HG03045 (cell line): Measurements from ENCODE around the gene NFIB.

Experiments used
- ATAC-seq: cut with Tn5 transposase; IDR thresholded peaks from one replicate; pipeline ENCODE4 v1.9.1; 2021; ENCODE audit warnings: mild to moderate bottlenecking, moderate library complexity; ENCODE audit not compliant: unreplicated experiment

Gene NFIB

DNA sequence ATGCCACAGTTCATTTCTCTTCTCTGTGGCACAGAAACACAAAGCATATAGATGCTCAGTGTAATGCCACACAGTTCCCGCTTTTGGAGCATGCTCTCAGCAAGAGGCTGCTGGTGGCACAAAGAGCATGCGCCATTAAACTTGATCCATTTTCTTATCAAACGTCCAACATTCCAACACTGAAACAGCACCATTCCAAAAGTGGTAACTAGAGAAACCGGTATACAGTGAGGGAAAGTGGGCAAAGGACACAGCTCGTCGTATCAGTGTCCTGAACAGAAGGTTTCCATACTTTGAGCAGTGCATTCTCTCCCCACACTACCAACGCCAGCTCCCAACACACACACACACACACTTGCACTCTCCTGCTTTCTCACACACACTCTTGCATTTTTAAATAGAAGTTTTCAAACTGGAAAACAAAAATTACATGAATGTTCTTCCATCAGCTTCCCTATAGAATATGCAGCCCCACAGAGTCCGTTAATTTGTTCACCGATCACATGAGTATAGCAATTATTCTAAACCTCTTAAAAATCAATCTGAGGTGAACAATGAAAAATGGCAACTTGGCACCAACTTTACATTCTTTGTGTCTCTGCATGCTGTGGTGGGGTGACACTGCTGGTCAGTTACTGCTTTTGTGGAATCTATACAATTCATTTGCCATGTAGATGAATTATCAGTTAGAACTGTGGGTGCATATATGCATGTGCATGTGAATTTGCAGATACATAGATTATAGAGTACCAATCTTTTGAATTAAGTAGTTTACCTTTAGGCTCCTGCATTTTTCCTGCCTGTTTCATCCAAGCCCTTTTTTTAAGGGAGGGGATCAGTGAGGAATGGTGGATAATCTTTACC, 5.7 kb downstream of the NFIB start:
- no peak for ATAC-seq

DNA sequence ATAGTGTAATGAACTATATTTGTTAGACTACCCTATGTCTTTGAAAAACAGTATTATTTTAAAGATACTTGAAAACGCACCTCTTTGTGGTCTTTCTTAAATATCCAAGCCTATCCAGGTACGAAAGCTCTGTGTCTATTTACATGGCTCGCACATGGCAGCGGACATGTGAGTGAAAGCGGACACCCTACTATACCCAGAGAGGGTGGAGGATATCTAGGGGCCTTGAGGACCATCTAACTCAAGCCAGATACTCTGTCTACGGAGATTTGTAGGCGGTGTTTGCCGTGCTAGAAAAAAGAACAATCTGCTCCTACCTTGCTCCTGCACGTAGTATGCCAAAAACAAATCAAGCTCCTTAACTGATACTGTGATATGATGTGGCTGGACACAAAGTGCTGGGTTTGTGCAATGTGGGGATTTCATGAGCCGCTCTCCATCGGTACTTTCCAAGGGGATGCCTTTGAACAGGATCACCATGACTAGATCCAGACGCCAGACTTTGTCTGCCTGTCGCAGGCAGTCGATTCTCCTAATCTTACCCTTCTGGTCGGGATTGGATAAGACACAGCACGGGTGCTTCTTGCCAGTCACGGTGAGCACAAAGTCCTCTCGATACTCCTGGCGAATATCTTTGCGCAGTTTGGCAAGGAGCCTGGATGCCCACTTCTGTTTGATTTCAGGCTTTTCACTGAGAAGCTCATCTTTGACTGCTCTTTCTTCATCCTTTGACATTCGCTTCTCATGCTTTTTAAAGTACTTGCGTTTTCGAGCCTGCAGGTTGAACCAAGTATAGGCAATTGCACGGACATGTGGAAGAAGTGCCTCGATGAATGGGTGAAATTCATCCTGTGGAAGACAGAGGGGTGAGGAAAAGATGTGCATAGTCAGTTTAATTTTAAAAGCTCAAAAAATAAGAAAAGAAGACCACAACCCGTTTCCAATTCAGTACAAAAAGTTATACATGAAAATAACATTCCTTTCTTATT, 7.0 kb downstream of the NFIB start:
- ATAC-seq = no peak

DNA sequence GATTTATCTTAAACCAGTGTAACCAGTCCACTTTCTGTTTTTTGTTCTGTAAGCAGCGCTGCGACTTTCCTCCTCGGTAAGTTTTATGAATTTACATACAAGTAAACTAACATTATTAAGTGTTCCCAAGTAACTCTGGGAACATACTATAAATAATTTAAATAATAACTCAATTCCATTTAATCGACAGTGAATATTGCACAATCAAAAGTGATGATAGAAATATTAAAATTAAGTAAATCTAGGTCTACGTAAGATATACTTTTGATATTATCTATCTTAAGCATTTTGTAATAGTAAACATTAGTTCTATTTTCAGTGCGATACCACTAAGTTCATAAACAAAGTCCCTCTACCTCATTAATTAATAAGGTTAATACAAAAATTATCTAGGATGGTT, 7.8 kb downstream of the NFIB start:
- no peak for ATAC-seq

DNA sequence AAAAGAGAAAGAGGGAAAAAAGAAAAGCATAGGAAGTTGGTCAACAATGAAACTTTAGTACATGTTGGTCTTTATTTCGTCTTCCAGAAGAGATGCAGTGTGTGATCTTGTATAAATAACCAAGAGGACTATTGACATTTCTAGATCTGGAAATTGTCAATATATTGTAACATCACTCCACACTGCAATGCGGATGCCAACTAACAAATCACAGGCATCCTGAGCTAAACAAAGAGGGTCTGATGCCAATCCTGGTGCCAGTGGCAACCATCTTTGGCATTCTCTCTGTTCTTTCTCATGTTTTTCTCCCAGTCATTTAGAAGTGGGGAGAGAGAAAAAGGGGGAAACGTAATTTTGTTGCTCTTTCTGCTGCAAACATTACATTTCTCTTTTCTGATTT, 9.7 kb downstream of the NFIB start:
- no peak for ATAC-seq

DNA sequence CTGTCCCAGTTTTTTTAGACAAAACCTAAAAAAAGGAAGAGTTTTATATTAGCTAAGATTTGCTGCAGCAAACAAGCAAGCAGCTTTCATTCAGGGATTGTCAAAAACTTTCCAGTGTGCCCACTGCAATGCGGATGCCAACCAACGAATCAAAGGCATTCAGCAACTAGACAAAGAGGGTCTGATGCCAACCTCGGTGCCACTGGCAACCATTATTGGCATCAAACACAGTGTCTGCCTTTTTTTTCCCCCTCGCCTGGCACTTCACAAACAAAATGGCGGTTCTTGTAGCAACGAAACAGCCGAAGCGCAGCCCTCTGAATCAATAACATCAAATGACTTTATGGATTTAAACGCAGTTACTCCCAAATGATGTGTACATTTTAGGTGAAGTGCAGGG, 10.4 kb downstream of the NFIB start:
- no peak for ATAC-seq

DNA sequence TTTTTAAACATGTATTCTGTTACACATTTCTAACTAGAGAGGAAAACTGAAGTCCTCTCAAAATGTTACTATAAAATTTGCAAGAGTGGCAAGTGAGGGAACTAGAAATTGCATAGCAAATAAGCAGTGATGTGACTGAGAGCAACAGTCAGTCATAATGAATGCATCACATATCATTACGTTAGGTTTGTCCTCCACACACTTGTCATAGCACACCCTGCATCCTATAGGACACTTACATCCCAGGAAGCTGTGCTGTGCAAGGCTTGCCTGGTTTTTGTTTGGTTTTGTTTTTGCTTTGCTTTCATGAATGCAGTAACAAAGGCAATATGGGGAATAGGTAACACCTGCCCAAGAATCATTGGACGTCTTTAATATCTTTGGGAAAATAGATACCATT, 10.8 kb downstream of the NFIB start:
- ATAC-seq = no peak

DNA sequence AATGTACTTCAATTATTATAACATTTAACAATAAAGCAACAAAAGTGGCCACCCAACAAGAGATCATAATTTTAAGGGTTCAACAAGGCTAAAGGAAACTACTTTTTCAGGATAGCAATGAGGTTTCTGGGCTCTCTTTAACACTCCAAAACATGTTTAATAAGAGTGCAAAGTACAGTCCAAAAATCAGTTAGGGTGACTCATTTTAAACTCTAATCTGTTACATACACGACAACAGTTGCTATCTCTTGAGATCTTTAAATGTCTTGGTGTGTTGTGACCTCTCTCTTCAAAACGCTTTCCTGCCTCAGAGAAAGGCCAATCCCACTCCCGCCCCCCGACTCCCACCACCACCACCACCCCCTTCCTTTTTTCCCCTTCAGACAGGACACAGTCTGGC, 11.5 kb downstream of the NFIB start:
- no peak for ATAC-seq

DNA sequence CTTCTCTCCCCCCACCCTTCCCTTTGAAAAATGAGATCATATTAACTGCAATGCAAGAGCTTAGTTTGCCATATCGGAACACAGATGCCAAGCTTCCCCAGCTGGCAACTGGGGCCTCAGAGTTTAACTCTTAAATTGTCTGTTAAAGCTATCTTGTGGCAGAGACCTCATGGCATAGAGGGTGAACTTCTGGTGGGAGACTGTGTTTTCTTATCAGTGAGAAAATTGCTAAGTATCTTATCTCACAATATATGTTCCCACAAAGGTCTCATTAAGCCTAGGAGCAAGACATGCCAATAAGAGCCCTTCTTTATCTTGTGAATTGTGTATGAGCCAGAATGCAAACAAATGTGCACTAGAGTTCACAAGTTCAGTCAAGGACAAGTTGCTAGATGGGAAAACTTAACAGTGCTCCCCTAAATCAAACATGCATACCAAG, 12.3 kb downstream of the NFIB start:
- ATAC-seq = no peak

DNA sequence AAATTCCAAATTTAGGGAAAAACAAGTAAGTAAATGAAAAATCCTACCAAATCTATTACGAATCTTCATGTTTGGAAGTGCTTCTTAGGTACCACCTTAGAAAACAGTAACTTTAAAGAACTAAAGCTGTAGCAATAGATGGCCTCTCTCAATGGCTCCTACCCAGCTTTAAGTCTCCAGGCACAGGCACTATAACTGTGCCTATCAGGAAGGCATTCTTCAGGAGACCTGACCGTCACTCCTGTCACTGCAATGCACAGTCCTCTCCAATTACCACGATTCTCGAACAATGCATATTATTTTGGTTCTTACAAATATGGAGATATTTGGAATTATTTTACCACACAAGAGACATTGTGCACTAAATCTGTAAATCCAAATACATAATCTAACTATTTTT, 12.9 kb downstream of the NFIB start:
- ATAC-seq = no peak

DNA sequence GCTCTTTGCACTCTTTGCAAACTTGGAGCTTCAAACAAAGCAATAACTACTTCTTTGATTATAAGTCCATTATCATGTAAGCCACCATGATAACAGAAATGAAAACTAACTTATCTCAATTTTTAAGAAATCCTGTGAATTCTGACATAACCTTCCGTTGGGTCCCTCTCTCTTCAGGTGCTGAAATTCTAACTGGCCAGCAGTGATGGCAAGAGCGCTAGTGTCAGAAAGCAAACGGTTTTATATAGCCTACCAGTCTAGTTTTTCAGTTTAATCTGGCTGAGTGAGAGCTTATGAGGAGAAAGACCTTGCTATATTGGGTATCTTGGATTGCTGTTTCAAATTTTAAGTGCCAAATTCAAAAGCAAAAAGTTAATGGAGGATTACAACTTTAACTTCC, 13.4 kb downstream of the NFIB start:
- no peak for ATAC-seq

DNA sequence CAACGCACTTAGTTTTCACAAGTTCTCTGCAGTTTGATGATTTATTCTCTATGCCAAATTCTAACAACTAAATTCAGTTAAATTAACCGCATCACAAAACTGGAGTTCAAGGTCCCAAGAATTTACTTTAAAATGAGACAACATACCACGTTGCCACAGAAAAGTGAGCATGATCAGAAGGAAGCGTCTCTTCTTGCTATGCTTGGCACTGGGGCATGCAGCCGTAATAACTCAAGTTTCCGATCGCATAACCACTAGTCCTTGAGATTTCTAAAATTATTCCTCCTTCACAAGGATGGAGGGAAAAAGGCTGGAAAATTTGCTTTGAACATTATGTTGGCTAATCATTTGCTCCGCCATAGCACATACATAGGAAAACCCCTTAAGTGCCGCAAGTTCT, 13.9 kb downstream of the NFIB start:
- ATAC-seq = no peak

DNA sequence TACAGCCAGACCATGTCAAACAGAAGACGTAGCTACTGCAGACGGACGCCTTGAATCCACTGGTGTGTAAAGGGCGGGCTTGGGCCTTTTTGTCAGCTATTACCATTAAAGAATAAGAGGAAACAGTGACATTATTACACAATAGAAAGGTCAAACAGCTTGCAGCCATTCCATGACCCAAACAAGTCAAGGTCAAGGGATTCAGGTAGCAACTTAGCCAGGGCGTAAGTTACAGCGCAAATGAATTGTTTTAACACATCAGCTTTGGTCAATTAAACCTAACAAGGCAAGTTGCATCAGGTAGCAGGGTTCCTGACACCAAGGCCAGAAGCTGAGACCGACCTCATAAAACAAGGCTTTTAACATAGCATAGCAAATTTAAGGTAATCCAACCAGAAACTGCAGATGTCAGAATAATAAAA, 15.3 kb downstream of the NFIB start:
- ATAC-seq = no peak

DNA sequence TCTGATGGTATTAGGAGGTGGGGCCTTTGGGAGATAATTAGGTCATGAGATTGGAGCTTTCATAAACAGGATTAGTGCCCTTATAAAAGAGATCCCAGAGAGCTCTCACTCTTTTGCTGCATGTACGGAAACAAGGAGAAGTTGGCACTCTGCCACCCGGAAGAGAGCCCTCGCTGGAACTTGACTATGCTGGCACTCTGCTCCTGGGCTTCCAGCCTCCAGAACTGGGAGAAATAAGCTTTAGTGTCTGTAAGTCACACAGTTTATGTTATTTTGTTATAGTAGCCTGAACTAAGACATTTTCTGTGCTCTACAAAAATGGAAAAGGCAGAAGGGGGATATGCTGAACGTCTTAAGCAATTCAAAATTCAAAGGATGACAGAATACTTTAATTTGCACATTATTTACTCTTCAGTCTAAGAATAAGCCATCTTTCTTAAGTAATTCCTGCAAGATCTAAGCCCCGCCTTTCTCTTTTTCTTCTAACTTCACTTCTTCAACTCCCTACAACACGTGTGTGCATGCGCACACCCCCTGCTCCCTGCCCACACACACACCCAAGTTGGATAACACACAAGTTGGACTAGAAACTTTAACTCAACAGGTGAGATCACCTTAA, 17.3 kb downstream of the NFIB start:
- no peak for ATAC-seq

DNA sequence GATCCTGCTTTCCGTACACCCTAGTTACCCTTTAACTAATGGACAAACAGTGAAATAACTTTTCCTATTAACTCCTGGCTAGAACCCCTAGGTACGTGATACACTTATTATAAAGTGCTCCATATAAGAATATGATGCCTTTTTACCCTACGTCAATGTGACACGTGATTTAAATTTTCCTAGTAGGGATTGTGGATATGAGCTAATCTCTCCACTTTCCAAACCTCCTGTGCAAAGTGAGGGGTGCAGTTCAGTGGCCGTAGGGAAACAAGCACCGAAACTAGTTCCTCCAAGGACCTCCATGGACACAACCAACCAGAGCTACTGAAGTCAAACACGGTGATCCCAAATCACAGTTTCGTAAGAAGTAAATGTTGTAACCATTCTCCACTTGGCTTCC, 19.3 kb downstream of the NFIB start:
- no peak for ATAC-seq

DNA sequence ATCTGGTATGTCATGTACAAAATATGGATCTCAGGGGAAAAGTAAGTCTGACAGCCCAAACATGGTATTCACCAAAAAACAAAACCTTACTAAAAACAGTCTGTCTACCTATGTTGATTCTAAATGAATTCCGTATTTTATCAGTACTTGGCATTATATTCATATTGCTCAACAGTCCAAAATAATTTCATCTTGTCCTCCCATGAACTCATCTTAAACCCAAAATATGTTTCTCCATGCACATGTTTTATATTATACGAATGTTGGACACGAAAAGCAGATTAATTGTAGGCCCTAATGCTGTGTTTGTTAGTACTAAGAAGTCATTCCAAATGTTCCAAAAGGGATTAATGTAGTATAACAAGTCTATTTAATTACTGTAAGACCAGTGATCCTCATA, 20.1 kb downstream of the NFIB start:
- ATAC-seq = no peak

DNA sequence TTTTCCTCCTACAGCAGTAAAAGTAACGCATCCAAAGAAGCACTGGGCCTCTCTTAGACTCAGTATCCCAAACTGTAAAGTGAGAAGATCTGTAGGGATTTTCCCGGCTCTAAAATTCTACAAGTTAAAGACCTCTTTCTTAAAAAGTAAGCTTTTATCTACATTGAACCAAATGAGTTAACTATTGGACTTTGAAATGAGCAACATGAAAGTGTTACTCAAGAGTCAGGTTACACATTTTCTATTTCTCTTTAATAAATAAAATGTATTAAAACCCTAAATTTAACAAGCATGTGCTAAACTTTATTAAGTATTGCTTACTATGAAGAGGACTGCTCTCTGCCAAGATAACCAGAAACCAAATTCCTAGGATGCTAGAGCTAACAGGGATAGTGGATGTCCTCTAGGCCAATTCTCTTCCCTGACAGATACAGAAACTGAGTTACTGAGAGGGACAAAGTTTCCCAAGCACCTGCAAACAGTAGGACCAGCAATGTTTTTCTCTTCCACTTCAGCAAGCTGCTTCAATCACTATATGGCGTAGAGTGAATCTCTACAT, 21.7 kb downstream of the NFIB start:
- no peak for ATAC-seq

DNA sequence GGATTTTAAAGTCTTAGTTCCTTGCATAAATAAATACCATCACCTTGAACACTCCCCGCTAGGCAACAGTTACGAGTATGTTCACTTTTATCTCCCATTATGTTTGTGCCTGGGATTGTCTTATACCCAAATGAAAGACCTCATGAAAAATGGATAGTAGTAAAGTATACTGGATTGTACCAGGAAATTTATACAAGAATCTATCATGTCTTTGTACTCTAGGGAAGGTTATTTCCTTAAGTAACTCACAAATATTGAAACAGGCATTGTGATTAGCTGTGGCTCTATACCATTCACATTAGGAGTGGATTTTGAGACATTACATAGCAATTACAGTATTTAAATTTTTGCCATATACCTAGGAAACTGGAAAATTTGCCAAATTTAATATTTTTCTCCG, 24.0 kb downstream of the NFIB start:
- no peak for ATAC-seq

DNA sequence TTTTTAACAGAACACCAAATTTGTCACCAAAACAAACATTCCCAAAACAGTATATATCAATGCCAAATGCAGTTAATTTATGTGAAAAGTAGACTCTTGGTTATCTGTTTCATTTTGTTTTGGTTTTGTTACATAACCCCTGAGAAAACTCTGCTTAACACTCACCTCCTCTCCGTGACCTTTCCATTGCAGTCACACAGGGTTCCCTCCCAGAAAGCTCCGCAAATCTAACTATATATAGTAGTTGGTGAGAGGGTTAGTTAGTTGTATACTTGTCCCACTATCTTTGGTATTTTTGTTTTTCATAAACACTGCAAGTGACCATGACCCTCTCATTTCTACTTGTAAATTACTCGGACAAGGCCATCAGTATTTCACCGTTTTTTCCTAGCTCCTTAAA, 25.5 kb downstream of the NFIB start:
- ATAC-seq = no peak

DNA sequence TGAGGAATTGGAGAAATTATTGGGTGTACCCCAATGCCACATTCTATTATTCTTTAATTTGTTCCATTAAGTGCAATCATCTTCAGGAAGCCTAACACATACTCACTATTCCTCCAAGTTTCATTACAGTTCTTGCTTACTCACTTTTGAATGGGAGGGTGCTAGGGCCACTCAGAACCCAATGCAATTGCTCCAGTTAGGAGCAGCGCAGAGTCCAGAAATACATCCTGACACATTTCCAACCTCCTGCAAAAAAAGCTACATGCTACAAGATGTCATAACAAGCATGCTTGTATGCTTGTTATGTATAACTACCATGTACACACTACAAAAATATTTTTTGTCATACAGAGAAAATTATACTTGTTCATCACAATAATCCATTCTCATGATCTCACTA, 27.8 kb downstream of the NFIB start:
- no peak for ATAC-seq

DNA sequence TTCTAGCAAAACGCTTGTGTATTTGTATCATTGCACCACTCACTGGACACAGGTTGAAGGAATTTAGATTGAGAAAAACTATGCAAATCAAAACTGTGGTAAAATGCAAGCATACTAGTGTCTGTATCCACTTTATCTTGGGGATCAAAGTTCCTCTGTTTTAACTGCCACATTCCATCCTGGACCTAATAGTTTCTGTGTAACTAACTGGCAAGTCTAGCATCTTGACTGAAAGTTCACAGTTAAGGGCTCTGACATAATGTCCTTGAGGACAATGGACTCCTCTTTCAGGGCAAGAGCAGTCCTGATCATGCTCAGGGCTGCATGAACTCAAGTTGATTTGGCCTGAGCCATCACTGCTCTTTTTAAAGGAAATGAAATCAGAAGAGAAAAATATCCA, 30.7 kb downstream of the NFIB start:
- no peak for ATAC-seq

DNA sequence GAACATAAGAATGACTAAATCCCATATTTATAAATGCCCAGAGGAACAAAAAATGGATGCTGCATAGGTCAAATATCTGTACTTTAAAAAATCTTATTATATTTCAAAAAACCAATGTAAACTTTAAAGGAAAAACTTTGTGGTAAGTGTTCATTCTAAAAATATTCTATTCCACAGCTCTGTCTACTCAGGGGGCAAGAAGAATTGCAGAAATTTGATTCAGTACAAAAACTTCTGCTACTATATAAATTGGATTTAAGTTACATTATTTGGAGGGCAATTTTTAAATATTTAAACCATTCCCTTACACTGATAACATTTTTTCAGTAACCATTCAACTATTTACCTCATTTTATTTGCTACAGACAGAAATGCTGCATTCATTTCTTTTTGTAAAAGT, 32.1 kb downstream of the NFIB start:
- no peak for ATAC-seq
